ENCODE data around the gene JUN.

DNA sequence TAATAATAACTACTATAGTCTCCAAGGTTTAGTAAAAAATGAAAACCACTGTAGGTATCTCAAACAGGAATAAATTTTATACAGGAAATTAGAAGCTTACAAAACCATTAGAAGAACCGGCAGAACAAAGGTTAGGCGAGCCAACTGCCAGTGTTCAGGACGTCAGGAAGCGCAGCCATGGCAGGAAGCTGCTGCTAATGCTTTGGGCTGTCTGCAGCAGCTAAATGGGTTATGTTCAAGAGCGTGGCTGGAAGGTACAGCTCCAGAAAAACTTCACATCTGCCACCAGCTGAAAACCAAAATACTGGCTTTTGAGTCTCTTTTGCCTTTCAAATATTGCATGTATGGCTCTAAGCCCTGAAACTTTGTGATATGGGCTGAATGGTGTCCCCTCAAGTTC lies 48.3 kb downstream of the JUN start:
- no peak for TF ChIP-seq POLR2A (IDR thresholded peaks at IDR 0.05; ENCODE audit: low read length)
- TF ChIP-seq GATA1 (IDR thresholded peaks at IDR 0.05; ENCODE audit: low read depth, low read length): no peak
